ENCODE results near the gene CALR.

- TF ChIP-seq EZH2phosphoT487 (IDR thresholded peaks at IDR 0.05; ENCODE audit: insufficient read depth, low read depth) (no peak), EZH2 (IDR thresholded peaks at IDR 0.05; ENCODE audit: insufficient read depth, poor library complexity, severe bottlenecking) (no peak)
These were observed 27.4 kb downstream of the CALR start for GRCh38 chr19:12965812-12966135.
